ENCODE data around the gene EFNA5.

GRCh38 chr5:107377277-107377609 lies 293.5 kb downstream of the EFNA5 start:
- no peak for TF ChIP-seq ZNF561 (tag by site-specific recombination; IDR thresholded peaks at IDR 0.05; ENCODE audit: borderline replicate concordance)
- no peak for TF ChIP-seq ZNF596 (tag by site-specific recombination; IDR thresholded peaks at IDR 0.05)
- no peak for TF ChIP-seq ZBTB17 (tag by site-specific recombination; IDR thresholded peaks at IDR 0.05)
- TF ChIP-seq ZFP3 (tag by site-specific recombination; IDR thresholded peaks at IDR 0.05; ENCODE audit: low read depth) = no peak

Measured in HEK293 (cell line).